DND-41 (cell line): ENCODE data around the gene BEND5.

Experiments
- EZH2 ChIP-seq: IDR thresholded peaks from 3 replicates; pipeline ENCODE4 v1.6.1; 2012; ENCODE audit warnings: borderline replicate concordance, low read depth, mild to moderate bottlenecking, moderate library complexity, low read length, inconsistent platforms; ENCODE audit not compliant: severe bottlenecking
- TF ChIP-seq, protein P1 (sequence below): IDR thresholded peaks from 2 replicates; pipeline ENCODE4 v1.5.1; 2012; ENCODE audit warnings: borderline replicate concordance, low read length, moderate library complexity, mild to moderate bottlenecking; ENCODE audit not compliant: poor library complexity, severe bottlenecking; ENCODE audit errors: extremely low read depth

DNA sequence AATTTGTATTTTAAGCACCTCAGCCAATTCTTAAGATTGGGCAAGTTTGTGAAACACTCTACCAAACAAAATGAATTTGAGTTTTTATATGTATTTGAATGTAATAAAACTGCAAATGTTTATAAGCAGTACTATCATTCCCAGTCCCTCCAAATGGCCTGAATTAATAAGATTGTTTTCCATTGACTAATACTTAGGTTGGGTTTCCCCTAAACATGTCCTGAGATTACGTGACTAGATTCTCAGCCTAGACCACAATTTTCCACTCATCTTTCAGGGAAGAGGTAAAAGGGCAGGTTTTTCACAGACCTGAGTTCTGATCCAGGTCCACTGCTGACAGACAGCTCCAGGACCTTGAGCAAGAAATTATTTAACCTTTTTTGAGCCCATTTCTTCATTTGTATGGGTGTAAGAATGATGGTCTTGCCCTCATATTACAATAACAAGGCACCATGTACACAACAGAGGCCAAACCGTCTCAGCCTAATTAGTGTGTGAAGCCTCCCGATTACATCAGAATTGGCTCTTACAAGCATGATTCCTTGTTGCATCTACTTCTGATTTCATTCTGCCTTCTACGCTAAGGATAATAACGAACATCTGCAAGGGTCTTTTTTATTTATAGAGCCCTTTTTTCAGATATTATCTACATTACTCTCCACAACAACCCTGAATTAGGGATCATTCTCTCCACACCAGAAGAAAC lies 51.2 kb downstream of the BEND5 start:
- TF ChIP-seq, protein P1, sequence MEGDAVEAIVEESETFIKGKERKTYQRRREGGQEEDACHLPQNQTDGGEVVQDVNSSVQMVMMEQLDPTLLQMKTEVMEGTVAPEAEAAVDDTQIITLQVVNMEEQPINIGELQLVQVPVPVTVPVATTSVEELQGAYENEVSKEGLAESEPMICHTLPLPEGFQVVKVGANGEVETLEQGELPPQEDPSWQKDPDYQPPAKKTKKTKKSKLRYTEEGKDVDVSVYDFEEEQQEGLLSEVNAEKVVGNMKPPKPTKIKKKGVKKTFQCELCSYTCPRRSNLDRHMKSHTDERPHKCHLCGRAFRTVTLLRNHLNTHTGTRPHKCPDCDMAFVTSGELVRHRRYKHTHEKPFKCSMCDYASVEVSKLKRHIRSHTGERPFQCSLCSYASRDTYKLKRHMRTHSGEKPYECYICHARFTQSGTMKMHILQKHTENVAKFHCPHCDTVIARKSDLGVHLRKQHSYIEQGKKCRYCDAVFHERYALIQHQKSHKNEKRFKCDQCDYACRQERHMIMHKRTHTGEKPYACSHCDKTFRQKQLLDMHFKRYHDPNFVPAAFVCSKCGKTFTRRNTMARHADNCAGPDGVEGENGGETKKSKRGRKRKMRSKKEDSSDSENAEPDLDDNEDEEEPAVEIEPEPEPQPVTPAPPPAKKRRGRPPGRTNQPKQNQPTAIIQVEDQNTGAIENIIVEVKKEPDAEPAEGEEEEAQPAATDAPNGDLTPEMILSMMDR = no peak
- no peak for TF ChIP-seq EZH2
